Measurements from ENCODE around the gene MAD1L1. TPM values are rescaled to one million over a fixed set of nuclear protein-coding genes. Genes with fewer than 3 reads are reported as not detected.

MAD1L1 gene
- total and polyA plus RNA-seq, 2 of the 13 experiments (the other 11 are each of a cell fraction or from before 2014, with no cell fraction given) = 17.4 to 64.7 TPM

GRCh38 chr7:2208712-2209111 is 24.0 kb downstream of the MAD1L1 start:
- H3K27ac ChIP-seq (ENCODE audit: extremely low read length, insufficient read depth, low read length) = no peak overlapping the region
- no peaks in the 10 kb centered on the region for H4K20me1 ChIP-seq (ENCODE audit: insufficient read depth, low read length)
- H3K36me3 ChIP-seq (replicated peaks in 1 of 2; ENCODE audit: control insufficient read depth in 1 of 2, insufficient read depth in 2 of 2, low read length in 2 of 2) = peaks cover 24 to 85% of the 10 kb centered on the region in 2 experiments; a peak in 4 of 5 replicates
- TF ChIP-seq ZNF704 (CRISPR knock-in tag; IDR thresholded peaks at IDR 0.05; ENCODE audit: borderline replicate concordance) (no peak), CAMTA2 (CRISPR knock-in tag; IDR thresholded peaks at IDR 0.05; ENCODE audit: borderline replicate concordance) (no peak), ZNF691 (CRISPR knock-in tag; IDR thresholded peaks at IDR 0.05; ENCODE audit: borderline replicate concordance, low read depth) (no peak), NCOA2 (CRISPR knock-in tag; IDR thresholded peaks at IDR 0.05) (no peak), MLX (CRISPR knock-in tag; IDR thresholded peaks at IDR 0.05) (no peak), ZNF703 (CRISPR knock-in tag; IDR thresholded peaks at IDR 0.05; ENCODE audit: borderline replicate concordance) (no peak)
- no peaks in the 10 kb centered on the region for H3K4me1 ChIP-seq (ENCODE audit: insufficient read depth, low read length)
- no peak overlapping the region for H3K9ac ChIP-seq (ENCODE audit: insufficient read depth, low read depth, low read length)
- ATAC-seq (no peak), FAIRE-seq (no peak), DNase-seq (ENCODE audit: low spot score) (no peak)
- 94% methylated on average over 16 of the region's 16 CpGs for WGBS (ENCODE audit: low lambda C conversion rate)
- ChIA-PET POLR2A (no interaction called here), CTCF (ENCODE audit: low intra/inter-chr PET ratio, low total read pairs) (no interaction called here)
- no TSS peak for BruUV-seq (replicated peaks)
- H3K27me3 ChIP-seq (ENCODE audit: control insufficient read depth in 1 of 2, insufficient read depth in 2 of 2, low read length in 2 of 2) = no peaks in the 10 kb centered on the region
- no peak overlapping the region for H3K4me3 ChIP-seq (replicated peaks in 1 of 3; ENCODE audit: insufficient read depth in 1 of 3, low read depth in 2 of 3, low read length in 3 of 3)
- no peak overlapping the region for H3K4me2 ChIP-seq (ENCODE audit: low read depth, low read length)
- H3K9me3 ChIP-seq (ENCODE audit: low read length) = no peaks in the 10 kb centered on the region
- no peak overlapping the region for H2AFZ ChIP-seq (ENCODE audit: low read length)
- intact Hi-C loops (cut with micrococcal nuclease; ENCODE audit: unreplicated experiment) = no loop called here
- no peaks in the 10 kb centered on the region for H3K79me2 ChIP-seq (ENCODE audit: insufficient read depth, low read length)
- in situ Hi-C loops (cut with HindIII; ENCODE audit: extremely low pct_ligation_motif_present, low pct_unique_long_range_greater_than_20kb) = loop anchor here (5.0 to 25.0 kb wide), 2 partner anchors 106 to 621 kb away; no protein-coding TSS in a partner anchor

All from HepG2 (cell line).